Left ventricle myocardium inferior (tissue), 1 donor: ENCODE measurements around the gene AP3S2. TPM values are rescaled to one million over a fixed set of nuclear protein-coding genes. Genes with fewer than 3 reads are reported as not detected.

Experiments
- DNase-seq: peaks from one replicate; pipeline ENCODE4 v3.0.0-alpha.2; 2020
- H3K27ac ChIP-seq: fragments of 200-600 bp; replicated peaks from 2 replicates; pipeline ENCODE4 v1.8.0; 2021
- H3K27me3 ChIP-seq: fragments of 200-600 bp; 2 replicates; pipeline ENCODE4 v1.8.0; 2021; ENCODE audit warnings: low read depth
- H3K36me3 ChIP-seq: fragments of 200-600 bp; 2 replicates; pipeline ENCODE4 v1.8.0; 2021
- H3K4me1 ChIP-seq: fragments of 200-600 bp; 2 replicates; pipeline ENCODE4 v1.8.0; 2021
- H3K4me3 ChIP-seq: fragments of 200-600 bp; 2 replicates; pipeline ENCODE4 v1.8.0; 2021; ENCODE audit warnings: mild to moderate bottlenecking, moderate library complexity
- H3K9me3 ChIP-seq: fragments of 200-600 bp; replicated peaks from 2 replicates; pipeline ENCODE4 v1.8.0; 2021
- CTCF ChIP-seq: fragments of 200-600 bp; IDR thresholded peaks from 2 replicates; pipeline ENCODE4 v1.8.0; 2021; ENCODE audit warnings: antibody characterized with exemption, mild to moderate bottlenecking, borderline replicate concordance
- intact Hi-C: fragments of 100-400 bp; cut with micrococcal nuclease; formaldehyde crosslinking; loops from one replicate; pipeline ENCODE4 v1.11.0; 2022
- microRNA-seq: library from miRNA; unstranded; fragments of <30 nt; microRNA quantifications from one replicate; pipeline ENCODE4 v1.2.0, GENCODE V29; 2020
- total RNA-seq: library from RNA; stranded (reverse); fragmentation: NEBNext Ultra II Directional; extraction: Animal tissue kit (Norgen Biotek cat#: 25700); gene quantifications from one replicate; pipeline ENCODE4 v1.2.1, GENCODE V29; 2021
- donor health status: DM: no; HTN: yes; CAD: no; lungs with severe emphysema.

Gene AP3S2
- total RNA-seq, 1 donor from 2014 or later: 44.1 TPM

DNA sequence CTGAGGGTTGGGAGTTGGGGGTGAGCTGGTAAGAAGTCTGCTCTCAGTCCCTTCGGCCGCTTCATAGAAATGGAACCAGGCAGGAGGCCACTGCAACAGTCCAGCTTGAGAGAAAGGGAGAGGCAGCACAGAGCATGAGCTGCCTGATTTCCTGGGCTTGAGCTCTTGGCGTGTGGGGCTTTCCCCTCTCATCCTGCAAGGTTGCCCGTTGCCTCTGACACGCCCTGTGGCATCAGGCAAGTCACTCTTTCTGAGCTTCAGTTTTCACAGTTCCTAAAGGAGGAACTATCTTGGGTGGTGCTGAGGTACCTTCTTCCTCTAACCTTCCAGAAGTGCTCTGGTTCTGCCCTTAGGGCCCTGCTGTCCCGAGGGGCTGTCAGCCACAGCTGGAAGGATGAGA lies 112.7 kb downstream of the AP3S2 start:
- TF ChIP-seq CTCF: no peak
- Histone ChIP-seq H3K4me1 (peaks cover 11% of the 10 kb centered on the region), H3K4me3 (no peak overlapping the region), H3K27me3 (no peaks in the 10 kb centered on the region), H3K9me3 (no peaks in the 10 kb centered on the region), H3K27ac (no peak overlapping the region), H3K36me3 (no peaks in the 10 kb centered on the region)
- intact Hi-C loops: no loop called here
- no peak for DNase-seq

GRCh38 chr15:89780601-89781000 lies 113.2 kb downstream of the AP3S2 start:
- Histone ChIP-seq H3K4me1 (peaks cover 15% of the 10 kb centered on the region), H3K36me3 (no peaks in the 10 kb centered on the region), H3K27ac (no peak overlapping the region), H3K9me3 (no peaks in the 10 kb centered on the region), H3K27me3 (no peaks in the 10 kb centered on the region), H3K4me3 (no peak overlapping the region)
- intact Hi-C loops: no loop called here
- DNase-seq: no peak
- TF ChIP-seq CTCF: no peak

Small RNA genes within 50 kb of the gene (microRNA-seq; reads per million reads assigned to microRNA genes)
- gene MIR5009 (not detected), gene MIR5094 (not detected)

Other genes starting within 250 kb of the AP3S2 start
- gene KIF7, start 238.5 kb downstream of the AP3S2 start, total RNA-seq: 2.4 TPM
- gene PLIN1, start 214.6 kb downstream of the AP3S2 start, total RNA-seq: 1.6 TPM
- gene PEX11A, start 203.2 kb downstream of the AP3S2 start, total RNA-seq: 11.4 TPM
- gene WDR93, start 203.2 kb downstream of the AP3S2 start, total RNA-seq: not detected
- gene MESP1, start 142.7 kb downstream of the AP3S2 start, total RNA-seq: 8.4 TPM
- gene MESP2, start 117.7 kb downstream of the AP3S2 start, total RNA-seq: 0.27 TPM
- 8.9 TPM for gene ANPEP, start 79.1 kb downstream of the AP3S2 start, total RNA-seq
- gene ARPIN, start 19.0 kb upstream of the AP3S2 start, total RNA-seq: 11.4 TPM
- gene ZNF710, start 107.3 kb upstream of the AP3S2 start, total RNA-seq: 5.5 TPM
- 933 TPM for gene IDH2, start 208.5 kb upstream of the AP3S2 start, total RNA-seq